GM19240 (cell line): ENCODE results near the gene SLC25A5.
A peak's percentile ranks its signal among the peaks of the same experiment; 100 is the strongest.
"Not testable (repeated sequence)": the region's sequence is repeated elsewhere in the genome, so short reads cannot be mapped to it uniquely, and the experiment has no call there.

ENCODE experiments used
- DNase-seq: peaks from one replicate; pipeline ENCODE4 v3.0.0; 2011; ENCODE audit warnings: low spot score; ENCODE audit not compliant: insufficient read length

The SLC25A5 gene

DNA sequence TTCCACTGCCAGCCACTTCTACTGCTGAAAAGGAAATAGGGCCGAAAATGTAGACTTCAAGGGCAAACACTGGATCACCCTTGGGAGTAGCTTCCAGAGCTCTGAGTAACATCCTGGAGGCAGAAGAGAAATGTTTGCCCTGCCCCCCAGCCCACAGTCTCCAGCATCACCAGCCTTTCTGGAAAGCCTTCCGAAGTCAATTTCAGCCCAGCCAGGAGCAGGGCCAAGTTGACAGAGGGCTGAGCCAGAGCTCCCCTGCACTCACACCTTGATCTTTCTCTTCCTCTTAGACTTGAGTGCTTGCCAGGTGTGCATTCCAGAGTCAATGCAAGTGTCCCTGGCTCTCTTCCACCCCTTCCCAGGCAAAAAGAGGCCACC is 35.2 kb downstream of the SLC25A5 start:
- DNase-seq = no peak

DNA sequence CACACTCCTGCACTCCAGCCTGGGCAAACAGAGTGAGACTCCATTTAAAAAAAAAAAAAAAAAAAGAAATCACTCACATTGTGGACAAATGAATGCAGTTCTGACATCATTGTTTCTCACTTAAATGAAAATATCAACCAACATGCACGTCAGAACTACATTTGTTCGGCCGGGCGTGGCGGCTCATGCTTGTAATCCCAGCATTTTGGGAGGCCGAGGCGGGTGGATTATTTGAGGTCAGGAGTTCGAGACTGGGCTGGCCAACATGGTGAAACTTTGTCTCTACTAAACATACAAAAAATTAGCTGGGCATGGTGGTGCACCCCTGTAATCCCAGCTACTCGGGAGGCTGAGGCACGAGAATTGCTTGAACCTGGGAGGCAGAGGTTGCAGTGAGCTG is 36.9 kb downstream of the SLC25A5 start:
- not testable (repeated sequence) for DNase-seq

DNA sequence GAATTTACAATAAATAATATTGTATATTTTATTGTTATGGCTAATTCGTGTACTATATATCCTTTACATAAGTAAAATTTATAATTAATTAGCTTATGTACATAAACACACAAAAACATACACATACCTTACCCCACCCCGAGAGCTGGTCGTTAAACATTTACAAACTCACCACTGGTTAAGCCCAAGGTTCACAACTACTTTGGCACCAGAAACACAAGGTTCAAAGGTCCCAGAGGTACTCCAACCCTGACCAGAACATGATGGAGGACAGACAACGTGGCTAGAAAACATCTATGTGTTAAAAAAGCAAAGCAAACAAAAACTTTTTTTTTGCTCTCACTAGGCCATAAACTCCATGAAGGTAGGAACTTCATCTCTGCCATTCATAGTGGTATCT is 37.7 kb downstream of the SLC25A5 start:
- no peak for DNase-seq

DNA sequence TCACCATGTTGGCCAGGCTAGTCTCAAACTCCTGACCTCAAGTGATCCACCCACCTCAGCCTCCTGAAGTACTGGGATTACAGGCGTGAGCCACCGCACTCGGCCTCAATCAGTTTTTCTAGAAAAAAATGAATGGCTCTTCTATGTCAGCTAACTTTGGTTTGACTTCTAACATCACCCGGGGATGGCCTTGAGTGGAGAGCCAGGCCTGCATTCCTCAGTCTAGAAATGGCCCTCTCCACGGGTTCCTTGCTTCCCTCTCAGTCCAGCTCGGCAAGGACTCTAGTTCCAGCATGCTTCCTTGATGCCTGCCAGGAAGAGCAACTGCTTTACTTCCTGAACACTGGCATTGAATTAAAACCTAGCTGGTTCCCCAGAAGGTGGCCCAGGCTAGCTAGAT is 39.0 kb downstream of the SLC25A5 start:
- no peak for DNase-seq

DNA sequence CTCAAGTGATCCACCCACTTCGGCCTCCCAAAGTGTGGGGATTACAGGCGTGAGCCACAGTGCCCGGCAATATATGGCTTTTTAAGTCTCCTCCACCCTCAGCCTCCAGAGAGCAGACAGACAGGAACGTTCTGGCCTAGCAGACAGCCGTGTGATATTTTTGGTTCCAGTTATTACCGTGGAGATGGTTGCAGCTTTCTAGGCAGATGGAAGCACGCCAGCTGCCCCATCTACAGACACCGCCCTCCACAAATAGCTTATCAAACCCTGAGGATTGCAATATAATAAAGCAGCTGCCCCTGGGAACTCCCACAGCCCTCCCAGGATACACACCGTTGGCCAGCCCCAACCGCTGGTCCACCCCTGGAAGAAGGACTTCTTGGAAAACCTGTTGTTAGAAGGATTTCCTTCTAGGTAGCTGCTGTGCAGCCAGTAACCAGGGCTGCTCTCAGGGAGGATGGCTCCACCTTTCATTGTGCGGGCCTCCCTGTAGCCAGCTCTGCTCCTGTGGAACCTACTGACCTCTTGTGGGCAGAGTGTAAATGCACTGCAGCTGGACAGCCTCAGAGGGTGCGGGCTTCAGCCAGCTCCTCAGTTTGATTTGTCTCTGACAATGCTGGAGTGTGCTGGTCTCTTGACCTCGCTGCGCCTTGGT is 44.0 kb downstream of the SLC25A5 start:
- no peak for DNase-seq

DNA sequence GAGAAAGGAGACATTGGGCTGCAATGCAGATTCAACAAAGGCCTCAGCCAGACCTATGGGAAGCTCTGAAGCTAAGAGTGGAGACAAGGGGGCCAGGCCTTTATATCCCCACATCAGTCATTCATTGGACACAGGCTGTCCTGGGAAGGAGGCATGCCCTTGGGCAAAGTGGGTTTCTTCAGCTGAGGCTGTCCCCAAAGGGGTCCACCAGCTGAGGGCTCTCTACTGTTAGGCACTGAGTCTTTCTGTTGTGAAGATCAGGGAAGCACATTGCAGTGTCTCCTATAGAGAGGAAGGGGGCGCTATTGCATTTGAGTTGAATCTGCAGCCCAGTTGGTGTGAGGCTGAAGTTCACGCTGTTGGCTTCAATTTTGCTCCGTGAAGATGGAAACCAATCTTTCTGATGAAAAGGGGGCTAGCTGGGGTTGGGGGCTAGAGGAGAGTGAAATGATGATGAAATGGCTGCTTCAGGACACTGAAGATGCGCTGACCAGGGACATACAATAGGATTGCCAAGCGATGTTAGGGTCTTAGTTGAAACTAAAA is 48.0 kb downstream of the SLC25A5 start:
- peak; percentile 77 for DNase-seq

DNA sequence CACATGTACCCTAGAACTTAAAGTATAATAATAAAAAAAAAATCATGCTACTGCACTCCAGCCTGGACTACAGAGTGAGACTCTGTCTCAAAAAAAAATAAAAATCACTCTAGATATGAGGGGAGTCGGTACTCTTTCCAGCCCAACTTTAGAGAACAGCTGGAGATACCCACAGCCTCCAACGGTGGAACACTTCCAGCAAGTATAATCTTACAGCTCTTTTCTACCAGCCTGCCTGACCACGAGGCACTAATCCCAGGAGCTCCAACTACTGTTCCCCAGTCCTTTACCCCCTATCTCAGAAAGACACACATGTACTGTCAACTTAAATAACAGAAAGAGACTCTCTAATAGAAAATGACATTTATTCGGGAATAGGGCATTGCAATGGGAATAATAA is 50.1 kb downstream of the SLC25A5 start:
- DNase-seq = no peak
